RWPE1 (cell line): ENCODE data around the gene RHOXF1.
"Not testable (repeated sequence)": the region's sequence is repeated elsewhere in the genome, so short reads cannot be mapped to it uniquely, and the experiment has no call there.

Experiments
- CTCF ChIA-PET: fragments of 350-600 bp; sonication (Branson Sonifier 250); formaldehyde crosslinking; extraction: SDS; loops from one replicate; lab custom pipeline; 2021; lab: Yijun Ruan, JAX
- POLR2A ChIA-PET: fragments of 400-600 bp; formaldehyde crosslinking; extraction: SDS; loops from one replicate; lab custom pipeline; 2020; ENCODE audit warnings: antibody characterized with exemption; ENCODE audit not compliant: low non-redundant PET; lab: Yijun Ruan, JAX
- DNase-seq: peaks from one replicate; pipeline ENCODE4 v3.0.0; 2012; ENCODE audit warnings: low spot score
- H3K27ac ChIP-seq: fragments of 450-650 bp; 2 replicates; pipeline ENCODE4 v1.5.1; 2017
- TF ChIP-seq, protein P1 (sequence below): fragments of 450-650 bp; conservative IDR thresholded peaks from 2 replicates; pipeline ENCODE4 v1.5.1; 2017; ENCODE audit warnings: low read depth, mild to moderate bottlenecking

Gene RHOXF1

DNA sequence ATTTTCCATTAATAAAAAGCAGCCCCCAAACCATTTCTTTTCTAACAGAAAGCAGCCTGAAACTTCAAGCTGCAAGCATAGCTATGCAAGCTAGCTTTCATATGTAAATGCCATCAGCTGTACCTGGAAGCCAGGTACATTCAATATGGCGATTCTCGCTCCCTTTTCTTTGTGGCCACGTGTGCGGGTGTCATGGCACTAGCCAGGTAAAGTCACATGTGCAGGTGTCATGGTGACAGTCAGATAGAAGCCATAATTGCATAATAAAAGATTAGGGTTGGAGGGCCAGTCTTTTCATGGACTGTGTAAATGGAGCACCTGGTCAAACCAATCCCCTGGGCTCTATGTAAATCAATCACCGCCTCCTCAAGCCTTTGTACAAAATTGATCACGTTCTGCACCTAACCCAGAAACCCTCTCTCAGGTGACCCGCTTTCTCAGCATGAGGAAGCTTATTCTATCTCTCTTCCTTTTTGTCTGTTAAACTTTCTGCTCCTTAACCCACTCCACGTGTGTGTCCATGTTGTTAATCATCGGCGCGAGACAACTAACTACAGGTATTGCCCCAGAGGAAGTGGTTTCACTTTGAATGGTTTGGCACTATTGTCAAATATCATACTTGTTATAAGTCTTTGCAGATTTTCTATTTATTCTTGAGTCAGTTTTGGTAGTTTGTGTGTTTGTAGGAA lies 24.7 kb upstream of the RHOXF1 start:
- no peak overlapping the region for H3K27ac ChIP-seq
- POLR2A ChIA-PET: no interaction called here
- DNase-seq: no peak
- CTCF ChIA-PET: no interaction called here
- TF ChIP-seq, protein P1, sequence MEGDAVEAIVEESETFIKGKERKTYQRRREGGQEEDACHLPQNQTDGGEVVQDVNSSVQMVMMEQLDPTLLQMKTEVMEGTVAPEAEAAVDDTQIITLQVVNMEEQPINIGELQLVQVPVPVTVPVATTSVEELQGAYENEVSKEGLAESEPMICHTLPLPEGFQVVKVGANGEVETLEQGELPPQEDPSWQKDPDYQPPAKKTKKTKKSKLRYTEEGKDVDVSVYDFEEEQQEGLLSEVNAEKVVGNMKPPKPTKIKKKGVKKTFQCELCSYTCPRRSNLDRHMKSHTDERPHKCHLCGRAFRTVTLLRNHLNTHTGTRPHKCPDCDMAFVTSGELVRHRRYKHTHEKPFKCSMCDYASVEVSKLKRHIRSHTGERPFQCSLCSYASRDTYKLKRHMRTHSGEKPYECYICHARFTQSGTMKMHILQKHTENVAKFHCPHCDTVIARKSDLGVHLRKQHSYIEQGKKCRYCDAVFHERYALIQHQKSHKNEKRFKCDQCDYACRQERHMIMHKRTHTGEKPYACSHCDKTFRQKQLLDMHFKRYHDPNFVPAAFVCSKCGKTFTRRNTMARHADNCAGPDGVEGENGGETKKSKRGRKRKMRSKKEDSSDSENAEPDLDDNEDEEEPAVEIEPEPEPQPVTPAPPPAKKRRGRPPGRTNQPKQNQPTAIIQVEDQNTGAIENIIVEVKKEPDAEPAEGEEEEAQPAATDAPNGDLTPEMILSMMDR: no peak

DNA sequence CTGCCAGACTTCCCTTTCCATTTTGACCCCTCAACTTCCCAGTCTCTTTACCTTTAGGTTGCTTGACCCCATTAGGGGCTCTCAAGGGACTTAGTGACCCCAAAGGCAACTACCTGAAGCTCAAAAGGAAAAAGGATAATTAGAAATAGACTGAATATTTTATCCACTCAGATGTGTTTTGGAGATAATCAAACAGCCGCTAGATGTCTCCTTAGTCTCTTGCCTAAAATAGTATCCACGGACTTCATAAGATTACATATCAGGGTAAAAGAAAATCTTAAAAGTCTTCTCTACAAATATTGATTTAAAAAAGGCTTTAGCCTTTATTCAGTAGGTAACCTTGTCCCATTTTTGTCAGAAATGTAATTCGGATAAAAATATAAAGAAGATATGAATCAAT lies 21.7 kb upstream of the RHOXF1 start:
- TF ChIP-seq, protein P1: peak; percentile 42
- POLR2A ChIA-PET: no interaction called here
- DNase-seq: no peak
- CTCF ChIA-PET: interaction anchor here (0.6 to 1.1 kb wide), 3 partner anchors 9 to 100 kb away, joined by 3 to 5 read pairs (median 3); no protein-coding TSS in a partner anchor
- H3K27ac ChIP-seq: no peak overlapping the region

DNA sequence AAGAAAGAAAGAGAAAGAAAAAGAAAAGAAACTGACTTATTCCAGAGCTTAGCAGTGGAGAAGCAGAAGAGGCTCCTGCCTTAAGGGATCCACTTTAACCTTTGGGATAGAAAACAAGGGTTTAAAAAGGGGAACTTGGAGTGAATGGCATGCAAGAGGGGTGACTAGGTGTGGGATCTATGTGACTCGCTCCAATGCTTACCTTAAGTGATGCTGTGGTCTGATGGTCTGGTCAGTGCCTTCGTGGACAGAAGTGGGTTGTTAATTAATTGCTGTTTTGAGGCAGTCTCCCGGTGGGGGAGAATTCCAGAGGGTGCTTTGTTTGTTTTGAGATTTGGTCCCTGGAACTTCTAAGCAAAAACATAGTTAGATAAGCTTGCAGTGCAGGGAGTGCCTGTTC lies 21.1 kb upstream of the RHOXF1 start:
- ChIA-PET POLR2A (no interaction called here), CTCF (interaction anchor here (0.6 to 1.1 kb wide), 4 partner anchors 9 to 101 kb away, joined by 3 to 5 read pairs (median 3); no protein-coding TSS in a partner anchor)
- TF ChIP-seq, protein P1: no peak
- DNase-seq: no peak
- no peak overlapping the region for H3K27ac ChIP-seq

DNA sequence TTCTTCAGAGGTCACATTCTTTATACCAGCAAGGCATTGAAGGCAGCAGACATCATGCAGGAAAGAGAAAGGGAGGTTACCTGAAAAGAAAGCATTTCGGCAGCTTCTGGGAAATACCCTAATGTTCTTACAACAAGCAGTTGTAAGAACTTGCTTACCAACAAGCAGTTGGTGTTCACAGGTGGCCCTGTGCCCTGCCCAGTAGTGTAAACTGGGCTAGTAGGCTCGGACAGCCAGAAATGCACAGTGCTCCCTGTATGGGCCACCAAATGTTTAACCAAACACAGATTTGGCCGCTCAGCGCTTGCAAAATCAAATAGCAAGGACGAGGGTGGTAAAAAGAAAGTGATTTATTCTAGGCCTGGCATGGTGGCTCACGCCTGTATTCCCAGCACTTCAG lies 20.4 kb upstream of the RHOXF1 start:
- TF ChIP-seq, protein P1: no peak
- DNase-seq: no peak
- ChIA-PET CTCF (no interaction called here), POLR2A (no interaction called here)
- no peak overlapping the region for H3K27ac ChIP-seq

DNA sequence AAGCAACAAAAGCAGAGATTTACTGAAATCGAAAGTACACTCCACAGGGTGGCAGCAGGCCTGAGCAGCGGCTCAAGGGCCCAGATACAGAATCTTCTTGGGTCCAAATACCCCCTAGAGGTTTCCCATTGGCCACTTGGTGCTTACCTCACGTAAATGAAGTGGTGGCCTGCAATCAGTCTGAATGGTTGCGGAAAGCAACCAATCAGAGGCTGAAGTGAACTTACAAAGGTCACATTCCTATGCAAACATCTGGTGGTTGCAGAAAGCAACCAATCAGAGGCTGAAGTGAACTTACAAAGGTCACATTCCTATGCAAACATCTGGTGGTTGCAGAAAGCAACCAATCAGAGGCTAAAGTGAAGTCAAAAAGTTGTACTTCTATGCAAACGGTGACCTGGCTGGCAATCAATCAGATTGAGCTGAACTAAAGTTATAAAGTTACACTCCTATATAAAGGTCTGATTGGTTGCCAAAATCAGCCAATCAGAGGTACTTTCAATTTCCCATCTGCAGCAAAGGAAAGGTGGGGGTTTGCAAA lies 12.7 kb upstream of the RHOXF1 start:
- CTCF ChIA-PET: interaction anchor here (0.6 to 1.5 kb wide), 3 partner anchors 9 to 147 kb away, joined by 3 read pairs; no protein-coding TSS in a partner anchor
- H3K27ac ChIP-seq, DNase-seq, POLR2A ChIA-PET: not testable (repeated sequence)

DNA sequence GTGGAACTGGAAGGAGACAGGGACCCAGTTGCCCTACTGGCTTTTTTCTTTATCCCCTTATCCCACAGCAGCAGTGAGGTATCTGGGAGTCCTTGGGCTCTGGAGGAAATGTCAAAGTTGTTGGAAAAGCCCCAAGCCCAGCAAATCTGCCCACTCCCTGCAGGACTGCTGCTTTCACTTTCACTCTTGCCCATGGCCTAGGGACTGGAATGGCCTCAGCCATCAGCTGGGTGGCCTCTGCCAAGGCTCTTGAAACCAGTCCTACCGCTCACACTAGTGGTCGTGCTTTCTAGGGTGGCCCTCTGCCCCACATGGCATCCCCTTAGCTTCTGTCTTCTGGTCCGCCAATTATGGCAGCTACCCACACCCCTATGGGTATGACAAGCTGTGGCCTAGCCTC lies 9.7 kb upstream of the RHOXF1 start:
- ChIA-PET POLR2A (no interaction called here), CTCF (no interaction called here)
- no peak for DNase-seq

More for the DNA sequence above, 9.7 kb upstream of the RHOXF1 start:
- no peak overlapping the region for H3K27ac ChIP-seq
- TF ChIP-seq, protein P1: no peak
